CD4-positive, alpha-beta T cell treated with Interleukin-6 at 100 ng/mL for 8 hours (primary cell): ENCODE data around the gene SLC22A23.

Experiments
- DNase-seq: peaks from one replicate; pipeline ENCODE4 v3.0.0-alpha.2; 2020; ENCODE audit warnings: mixed read lengths, low spot score

The SLC22A23 gene

DNA sequence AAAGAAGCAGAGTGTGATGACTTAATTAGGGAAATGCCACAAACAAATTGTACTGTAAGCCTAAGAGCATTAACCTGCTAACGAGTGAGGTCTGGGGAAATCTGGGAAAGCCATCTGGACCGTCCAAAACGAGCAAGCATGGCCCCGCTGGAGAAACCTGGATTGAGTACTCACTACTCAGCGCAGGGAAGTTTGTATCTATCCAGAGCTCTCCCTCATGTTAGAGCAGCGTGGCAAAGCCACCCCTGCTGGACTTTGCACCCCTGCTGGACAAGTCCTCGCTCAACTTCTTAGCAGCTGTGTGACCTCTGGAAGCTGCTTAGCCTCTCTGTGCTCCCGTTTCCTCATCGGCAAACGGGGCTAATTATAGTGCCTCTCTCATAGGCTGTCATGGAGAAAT is 160.8 kb downstream of the SLC22A23 start:
- DNase-seq: no peak

DNA sequence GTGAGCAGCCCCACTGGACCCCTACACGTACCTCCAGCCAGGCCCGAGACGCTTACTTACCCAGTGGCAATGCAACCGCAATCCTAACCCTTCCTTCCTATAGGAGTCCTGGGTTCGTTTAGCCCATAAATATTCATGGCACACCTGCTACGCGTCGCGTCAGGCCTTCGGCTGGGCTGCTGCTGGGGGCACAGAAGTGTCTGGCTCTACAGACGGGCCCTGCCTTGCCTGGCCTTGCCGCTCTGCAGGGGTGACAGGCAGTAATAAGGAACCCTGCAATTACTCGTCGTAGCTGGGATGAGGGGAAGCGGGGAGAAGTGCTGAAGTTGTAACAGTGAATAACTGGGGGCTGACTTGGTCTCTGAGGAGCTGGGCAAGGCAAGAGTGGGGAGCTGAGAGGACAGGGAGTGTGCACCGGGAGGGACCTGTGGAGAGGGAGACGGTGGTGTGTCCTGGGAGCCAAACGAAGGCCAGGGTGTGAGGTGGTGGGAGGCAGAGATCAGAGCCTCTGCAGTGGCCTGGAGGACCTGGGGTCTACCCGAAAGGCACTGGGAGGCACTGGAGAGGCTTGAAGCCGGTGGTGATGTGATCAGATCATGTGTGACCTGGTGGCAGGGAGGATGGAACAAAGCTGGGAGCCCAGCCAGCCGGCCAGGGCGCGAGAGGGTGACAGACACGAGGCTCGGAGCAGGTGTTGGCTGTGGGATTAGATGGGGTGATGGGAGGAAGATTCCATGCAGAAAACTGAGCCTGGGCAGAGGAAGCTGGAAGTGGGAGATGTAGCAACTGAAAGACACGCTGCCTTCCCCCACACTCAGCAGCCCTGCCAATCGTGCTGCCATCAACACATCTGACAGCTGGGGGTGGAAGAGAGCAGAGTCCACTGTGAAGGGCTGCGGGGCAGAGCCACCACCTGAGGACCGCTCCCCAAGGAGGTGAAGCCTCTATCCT is 161.7 kb downstream of the SLC22A23 start:
- DNase-seq: no peak

DNA sequence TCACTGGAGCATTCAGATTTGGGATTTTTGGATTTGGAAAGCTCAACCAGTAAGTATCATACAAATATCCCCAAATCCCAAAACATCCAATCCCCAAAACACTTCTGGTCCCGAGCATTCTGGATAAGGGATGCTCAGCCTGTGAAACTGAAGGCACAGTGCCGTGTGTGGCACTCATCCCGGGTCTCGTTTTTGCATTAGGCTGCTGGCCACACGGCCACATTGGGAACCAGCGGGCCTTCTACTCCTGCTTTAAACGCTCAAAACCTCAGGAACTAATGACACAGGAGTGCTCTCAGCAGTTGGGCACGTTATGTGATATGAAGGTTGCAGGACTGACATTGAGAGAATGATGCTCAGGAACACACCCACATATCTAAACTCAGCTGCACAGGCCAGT is 162.5 kb downstream of the SLC22A23 start:
- no peak for DNase-seq

DNA sequence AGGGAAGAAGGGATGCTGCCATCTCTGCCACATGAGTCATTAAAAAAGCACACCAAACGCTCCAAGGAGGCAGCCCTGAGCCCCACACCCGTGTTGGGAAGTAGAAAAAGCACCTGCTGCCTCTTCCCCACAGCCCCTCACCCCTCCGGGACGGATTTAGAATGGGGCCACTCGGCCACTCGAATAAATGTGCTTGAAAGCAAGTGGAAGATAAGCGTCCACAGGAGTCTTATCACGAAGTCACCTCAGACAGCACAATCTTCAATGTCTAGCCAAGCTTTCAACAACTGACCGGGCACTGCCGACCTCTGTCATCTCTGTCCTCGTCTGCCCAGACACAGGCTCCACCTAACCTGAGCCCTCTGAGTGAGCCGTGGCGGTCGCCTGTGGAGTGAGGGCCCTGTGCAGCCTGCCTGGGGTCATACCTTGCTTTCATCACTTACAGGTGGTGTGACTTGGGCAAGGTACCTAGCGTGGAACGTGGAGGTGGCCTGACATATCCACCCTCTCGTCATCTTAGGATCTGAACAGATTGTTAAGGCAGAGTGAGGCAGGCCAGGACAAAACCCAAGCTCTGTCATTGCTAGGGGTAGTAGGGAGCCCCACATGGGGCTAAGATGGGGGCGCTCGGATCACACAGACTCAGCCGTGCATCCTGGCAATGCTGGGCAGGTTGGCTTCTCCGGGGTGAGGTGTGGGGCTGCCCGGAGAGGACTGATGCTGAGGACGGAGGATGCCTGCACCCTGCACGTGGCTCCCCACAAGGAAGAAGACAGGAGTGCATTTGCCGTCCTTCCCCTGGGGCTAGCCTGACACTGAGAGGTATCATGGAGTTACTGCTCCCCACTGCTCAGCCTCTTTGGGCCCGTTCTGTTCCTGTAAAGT is 163.3 kb downstream of the SLC22A23 start:
- no peak for DNase-seq

DNA sequence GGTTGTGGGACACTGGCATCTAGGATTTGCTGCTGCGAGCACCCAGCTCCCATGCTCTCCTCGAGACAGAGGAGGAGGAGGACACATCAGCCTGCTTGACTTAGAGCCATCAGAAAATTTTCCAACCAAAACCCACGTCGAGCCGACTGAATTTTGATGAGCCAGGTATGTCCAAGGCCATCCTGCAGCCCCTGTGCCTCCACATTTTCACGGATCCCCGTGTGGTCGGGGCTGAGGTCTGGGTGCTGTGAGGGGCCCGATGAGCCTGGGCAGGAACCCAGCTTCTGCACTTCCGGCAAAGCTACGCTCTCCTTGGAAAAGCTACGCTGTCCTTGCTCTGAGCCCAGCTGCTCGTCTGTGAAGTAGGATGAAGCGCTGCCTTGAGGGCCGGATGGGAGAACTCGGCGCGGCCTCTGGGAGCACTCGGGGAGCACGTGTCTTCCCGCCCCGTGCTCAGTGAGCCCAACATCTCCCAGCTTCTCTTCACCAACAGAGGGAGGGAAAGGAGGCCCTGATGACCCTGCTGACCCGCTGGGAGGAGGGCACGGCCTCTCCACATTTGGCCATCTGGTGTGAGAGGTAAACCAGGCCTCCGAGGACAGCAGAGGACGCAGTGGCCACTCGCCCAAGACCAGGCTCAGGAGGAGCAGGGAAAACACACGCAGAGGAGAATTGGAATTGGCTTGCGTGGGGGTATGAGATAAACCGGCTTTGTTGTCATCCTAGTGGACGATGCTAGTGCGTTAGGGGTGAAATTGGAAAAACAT is 164.2 kb downstream of the SLC22A23 start:
- no peak for DNase-seq

DNA sequence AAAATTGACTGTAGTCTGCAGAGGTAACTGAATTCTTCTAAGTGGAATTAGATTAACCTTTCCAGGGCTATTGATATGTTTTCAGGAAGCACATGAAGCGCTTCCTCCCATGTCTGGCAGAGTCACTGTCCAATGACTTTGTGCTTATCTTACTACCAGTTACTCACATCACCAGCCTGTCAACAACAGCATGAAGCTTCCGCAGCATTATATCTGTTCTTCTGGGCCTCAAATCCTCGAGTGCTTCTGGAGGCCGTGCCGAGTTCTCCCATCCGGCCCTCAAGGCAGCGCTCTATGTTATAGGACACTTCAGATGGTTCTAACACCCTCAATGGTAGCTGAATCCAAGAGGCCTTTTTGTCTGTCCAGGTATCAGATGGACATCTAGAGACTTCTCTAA is 164.9 kb downstream of the SLC22A23 start:
- no peak for DNase-seq

DNA sequence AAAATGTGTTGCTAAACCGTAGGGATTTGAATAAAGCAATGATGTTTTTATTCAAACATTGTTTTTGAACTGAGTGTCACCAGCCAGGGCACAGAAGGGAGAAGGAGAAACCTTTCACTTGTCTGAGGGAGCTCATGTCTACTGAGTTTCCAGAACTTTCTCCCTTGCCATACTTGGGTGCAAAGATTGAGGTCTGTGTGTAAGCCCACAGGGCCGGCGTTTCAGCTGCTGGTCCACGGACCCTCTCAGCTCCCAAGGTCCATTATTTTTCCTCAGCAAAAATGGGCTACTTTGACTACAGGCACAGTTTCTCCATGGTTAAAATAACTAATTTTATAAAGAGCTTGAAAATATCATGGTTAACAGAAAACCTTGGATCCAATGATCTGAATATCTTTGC is 165.5 kb downstream of the SLC22A23 start:
- no peak for DNase-seq

DNA sequence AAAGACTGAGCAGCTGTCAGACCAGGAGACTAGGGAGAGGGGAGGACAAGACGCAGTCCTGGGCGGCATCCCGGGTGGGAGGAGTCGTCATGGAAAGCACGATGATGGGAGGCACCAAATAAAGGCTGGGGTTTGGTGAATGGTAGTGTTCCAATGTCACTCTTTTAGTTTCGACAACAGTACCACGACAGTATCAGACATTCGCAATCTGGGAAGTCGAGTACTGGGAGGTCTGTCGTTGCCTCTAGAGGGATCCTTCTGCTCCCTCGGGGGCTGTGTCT is 166.0 kb downstream of the SLC22A23 start:
- no peak for DNase-seq

DNA sequence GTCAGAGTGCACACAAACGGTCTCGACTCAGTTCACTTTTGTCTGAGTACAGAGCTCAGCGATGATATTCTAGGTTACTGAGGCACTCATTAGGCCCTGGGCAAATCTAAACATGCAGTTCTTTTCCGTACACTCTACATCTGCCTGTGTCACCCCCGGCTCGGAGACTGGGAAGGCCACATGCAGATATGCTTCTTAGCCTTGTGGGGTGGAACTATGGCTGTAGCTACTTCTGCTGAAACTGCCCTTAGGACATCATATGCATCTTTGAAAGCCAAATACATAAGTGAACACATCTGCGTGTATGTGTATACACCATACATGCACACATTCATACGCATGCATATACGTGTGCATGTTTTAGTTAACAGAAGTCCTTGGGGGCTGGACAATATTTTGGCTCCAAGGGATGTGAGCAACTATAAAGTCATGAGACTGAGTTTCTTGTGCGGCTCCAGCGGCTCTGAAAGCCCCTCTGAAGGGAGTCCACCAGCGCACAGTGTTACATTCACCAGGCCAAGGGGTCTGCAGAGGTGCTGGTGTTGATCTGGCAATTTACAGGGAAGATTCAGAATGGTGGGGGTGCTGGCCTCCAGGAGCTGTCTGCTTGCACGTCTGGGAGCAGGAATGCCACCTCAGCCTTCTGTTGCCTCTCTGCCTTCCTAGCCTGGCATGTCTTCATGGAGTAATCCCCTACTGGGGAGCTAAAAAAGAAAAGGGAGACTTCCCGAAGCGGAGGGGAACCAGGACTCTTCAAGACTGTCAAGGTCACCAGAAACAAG is 166.5 kb downstream of the SLC22A23 start:
- no peak for DNase-seq

DNA sequence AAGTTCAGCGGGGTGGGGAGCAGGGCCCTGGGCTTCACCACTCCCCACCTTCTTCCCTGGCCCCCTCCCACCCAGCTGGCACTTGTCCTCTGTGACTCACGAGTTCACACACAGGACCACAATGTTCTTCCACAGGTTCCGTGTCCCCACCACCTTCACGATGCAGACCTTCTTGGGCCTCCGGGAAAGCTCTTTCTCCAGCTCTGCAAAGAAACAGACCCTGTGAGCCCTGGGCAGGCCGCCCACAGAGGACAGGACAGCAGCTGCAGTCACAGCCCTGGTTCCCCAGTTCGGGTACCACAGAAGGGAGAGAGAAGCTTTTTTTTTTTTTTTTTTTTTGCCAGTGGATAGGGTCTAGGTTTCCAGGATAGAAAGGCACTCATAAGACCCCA is 167.2 kb downstream of the SLC22A23 start:
- no peak for DNase-seq

DNA sequence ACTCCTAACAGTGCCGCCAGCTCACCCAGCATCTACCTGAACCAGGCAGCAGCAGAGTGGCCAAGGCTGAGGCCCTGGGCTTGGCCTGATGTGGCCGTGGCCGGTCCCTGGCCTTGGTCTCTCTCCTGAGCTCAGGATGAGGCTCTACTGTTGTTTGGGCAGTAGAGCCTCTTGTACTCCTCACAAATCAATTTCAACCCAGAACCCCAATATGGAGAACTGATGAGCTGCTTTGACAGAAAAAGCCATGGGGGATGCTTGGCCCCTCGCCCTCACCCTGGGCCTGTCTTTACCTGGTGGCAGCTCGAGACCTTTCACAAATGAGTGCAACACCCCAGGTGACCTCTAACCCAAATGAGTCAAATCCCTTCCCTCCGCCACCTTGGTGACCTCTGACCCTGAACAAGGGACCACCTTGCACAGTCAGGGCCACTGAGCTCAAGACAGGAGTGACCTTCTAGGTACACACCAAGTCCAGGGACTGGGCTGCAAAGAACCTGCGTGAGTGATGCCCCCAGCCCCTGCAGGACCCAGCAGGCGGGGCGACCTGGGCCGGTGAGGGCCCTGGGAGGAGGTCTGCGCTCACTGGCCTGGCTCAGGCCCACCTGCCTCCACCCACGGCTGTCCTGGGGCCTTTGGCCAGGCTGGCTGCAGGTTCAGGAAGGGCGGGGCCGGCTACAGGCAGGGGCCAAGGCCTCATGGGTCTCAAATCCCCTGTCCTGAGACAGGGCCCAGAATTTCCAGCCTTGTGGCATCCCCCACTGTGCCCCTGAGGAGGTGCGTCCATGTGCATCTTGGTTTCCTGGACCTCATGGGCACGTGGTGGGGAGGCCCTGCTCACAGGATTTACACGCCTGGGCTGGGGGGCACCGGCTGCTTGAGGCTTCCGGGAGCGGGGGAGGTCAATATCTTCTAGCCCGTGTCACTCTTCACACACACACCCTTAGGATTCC is 167.9 kb downstream of the SLC22A23 start:
- DNase-seq: no peak

DNA sequence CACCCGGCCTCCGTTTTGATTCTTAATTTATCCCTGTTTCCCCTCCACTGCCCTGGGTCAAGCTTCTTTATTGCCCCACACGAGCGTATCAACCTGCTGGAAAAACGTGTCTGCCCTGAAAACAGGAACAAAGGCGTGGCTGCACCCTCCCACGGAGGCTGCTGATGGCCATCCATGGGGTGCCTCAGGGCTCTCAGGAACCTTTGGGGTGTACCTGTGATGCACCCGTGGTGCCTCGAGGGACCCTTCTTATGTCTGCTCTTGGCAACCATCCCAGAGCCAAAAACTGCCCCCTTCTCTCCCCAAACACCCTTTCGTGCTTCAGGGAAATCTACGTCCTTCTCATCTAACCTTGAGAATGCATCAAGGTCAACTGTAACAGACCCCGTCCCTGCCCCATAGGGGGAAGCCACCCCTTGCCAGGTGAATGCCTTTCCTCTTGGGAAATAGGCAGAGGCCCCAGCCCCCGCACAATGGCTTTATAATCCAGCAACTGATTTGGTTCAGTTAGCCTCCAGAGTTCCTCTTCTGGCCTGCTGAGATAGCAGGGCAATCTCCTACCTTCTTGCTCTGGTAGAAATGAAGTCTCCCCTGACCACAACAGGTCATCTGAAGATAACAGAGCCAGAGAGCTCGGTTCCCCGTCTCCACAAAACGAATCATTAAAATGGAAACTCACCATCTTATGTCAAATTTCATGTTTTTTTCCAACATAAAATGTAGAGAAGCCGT is 168.7 kb downstream of the SLC22A23 start:
- DNase-seq: no peak

DNA sequence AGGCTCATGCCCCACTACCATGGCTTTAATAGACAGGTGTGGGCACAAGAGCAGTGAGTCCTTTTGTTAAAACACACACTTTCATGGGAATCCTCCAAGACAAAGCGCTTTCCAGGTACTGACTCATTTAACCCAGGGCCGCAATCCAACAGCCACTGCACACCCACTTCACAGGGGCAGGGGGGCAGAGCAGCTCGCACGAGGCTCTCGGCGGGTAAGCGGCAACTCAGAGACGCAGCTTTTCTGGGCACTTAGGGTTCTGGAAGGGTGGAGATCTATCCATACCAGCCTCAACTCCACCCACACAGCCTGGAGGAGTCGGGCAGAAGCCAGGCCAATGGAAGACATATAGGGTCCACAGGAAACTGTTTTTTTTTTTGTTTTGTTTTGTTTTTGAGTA is 169.5 kb downstream of the SLC22A23 start:
- no peak for DNase-seq

DNA sequence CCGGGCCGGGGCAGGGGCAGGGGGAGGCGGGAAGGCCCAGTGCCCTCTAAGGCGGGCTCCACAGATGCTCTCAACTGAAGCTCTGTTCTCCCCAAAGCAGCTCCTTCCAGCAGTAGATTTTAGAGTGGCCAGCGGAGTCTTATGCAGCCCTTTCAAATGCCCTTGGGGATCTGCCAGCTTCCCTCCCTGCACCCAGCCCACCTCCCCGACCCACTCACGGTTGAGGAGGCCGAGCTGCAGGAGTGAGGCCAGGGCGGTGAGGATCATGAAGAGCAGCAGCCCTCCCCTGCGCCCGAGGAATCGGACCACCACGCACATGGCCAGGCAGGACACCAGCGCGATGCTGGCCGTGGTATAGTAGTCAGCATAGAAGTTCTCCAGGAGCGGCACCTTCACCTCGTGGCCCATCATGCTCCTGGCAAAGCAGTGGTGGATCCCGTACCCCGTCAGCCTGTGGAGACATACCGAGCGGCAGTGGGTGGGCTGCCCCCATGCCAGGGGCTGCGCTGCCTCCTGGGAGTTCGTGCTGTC is 170.1 kb downstream of the SLC22A23 start:
- DNase-seq: no peak

DNA sequence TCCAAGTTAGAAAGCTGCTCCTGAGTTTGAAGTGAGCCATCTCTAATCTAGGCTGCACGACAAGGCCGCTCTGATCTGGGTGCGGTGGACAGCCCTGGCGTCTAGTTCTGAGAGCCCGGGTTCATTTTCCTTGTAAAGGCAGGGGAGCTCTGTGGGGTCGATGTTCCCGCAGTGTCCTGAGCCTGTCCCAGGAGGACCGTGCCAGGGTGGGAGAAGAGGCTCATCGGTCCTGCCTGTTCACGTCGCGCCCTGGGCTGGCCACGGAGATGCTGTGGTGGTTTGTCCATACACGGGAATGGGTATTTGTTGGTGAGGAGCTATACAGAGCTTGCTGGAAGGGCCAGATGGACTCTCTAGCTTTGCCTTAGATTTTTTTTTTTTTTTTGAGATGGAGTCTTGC is 171.1 kb downstream of the SLC22A23 start:
- no peak for DNase-seq

DNA sequence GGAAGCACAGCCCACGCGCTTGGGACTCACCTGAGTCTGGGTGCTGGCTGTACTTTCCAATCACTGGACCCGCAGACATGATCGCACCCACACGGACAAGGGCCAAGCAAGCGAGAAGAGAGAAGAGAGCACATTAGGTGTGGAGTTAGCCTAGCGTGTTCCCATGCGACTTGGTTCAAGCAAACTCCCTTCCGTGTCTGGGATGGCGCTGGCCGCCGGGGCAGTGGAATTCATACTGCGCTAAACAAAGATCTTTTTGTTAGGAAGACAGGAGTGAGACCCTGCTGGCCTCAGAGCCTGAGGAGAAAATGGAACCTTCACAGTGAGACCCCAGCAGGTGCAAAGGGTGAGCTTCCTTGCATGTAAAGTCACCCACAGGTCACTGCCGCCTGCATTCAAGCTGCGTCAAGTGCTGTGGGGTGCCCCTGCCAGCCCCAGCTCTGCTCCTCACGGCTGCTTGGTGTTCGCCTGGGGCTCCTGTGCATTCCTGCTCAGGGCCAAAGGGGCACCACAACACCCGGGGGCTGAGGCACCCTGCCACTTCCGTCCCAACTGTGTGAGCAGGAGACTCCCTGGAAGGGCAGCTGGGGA is 171.7 kb downstream of the SLC22A23 start:
- DNase-seq: no peak

DNA sequence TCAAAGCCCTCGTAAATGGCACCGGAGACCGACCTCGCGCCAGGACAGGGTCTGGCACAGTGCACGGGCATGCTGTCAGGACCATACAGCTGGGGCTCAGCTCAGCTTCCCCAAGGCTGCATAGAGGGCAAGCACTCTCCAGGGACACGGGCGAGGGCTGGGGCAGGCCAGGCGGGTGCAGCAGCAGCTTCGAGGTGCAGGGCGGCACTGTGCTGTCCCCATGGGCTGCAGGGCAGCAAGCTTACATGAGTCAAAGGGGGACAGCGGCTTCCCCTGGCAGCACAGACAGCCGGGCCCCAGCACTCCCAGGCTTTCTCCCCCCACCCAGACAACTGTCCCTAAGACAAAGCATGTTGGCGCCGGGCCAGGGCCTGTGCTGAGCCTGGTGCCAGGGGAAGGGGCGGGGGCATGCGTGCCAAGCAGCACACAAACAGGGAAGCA is 172.4 kb downstream of the SLC22A23 start:
- DNase-seq: no peak

DNA sequence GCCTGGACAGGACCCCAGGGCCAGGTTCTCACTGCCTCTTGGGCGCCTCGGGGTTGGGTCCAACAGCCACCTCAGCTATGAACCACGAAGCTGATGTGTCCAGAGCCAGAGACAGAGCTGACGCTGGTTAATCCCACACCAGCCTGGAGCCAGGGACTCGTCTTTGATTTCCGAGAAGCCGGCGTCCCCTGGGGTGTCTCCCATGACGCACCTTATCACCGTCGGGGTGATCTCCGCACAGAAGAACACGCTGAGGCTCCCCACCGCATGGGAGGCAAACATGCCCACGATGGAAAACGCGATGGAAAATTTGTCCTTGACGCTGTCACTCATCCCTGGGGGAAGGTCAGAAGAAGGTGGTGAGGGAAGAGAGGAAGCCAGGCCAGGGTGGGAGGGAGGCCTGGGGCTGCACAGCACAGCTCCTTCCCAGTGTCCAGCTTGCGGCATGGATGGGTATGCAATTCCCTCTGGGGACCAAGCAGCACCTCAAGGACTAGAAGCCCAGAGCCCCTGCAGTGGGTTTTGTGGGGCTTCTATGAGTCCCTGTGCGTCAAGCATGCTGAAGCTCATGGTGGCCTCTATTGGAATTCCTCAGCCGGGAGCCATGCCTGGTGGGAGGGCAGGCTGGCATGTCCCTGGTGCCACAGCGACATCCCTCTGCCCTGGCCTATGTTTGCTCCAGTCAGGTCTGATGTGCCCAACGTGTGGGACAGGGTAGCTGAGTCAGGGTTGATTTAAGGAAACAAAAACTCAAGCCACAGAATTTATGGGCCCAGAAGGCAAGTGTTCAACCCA is 173.0 kb downstream of the SLC22A23 start:
- no peak for DNase-seq
